Gastroesophageal sphincter (tissue), 4 donors: ENCODE measurements around the gene RBM17. TPM values are rescaled to one million over a fixed set of nuclear protein-coding genes. Genes with fewer than 3 reads are reported as not detected.
A peak's percentile ranks its signal among the peaks of the same experiment; 100 is the strongest.

Source experiments
- ATAC-seq: fragments of 150-250 bp; one replicate; pipeline ENCODE4 v1.9.1; 2016; ENCODE audit warnings: mild to moderate bottlenecking, moderate library complexity
- H3K27ac ChIP-seq, 4 donors: fragments of 200-600 bp; sonication (generic) in 3 of 4; 1 replicate in 3 of 4; 2 replicates in 1 of 4; pipeline ENCODE4 v1.5.1; 2016 to 2019
- H3K27me3 ChIP-seq: fragments of 200-600 bp; sonication (generic); one replicate; pipeline ENCODE4 v1.5.1; 2019
- H3K36me3 ChIP-seq, 2 donors: fragments of 200-600 bp; sonication (generic); one replicate each; pipeline ENCODE4 v1.5.1; 2019; ENCODE audit warnings: control low read depth in 1 of 2
- H3K4me1 ChIP-seq, 3 donors: fragments of 200-600 bp; sonication (generic); 1 replicate in 2 of 3; 2 replicates in 1 of 3; pipeline ENCODE4 v1.5.1; 2016 to 2019; ENCODE audit warnings: control low read depth in 2 of 3
- H3K4me3 ChIP-seq, 2 donors: fragments of 200-600 bp; sonication (generic); one replicate each; pipeline ENCODE4 v1.5.1; 2019; ENCODE audit warnings: mild to moderate bottlenecking in 1 of 2, moderate library complexity in 1 of 2
- H3K9me3 ChIP-seq, 3 donors: fragments of 200-600 bp; sonication (generic); one replicate each; pipeline ENCODE4 v1.5.1; 2017 to 2019; ENCODE audit warnings: control low read depth in 2 of 3
- CTCF ChIP-seq, 4 experiments: fragments of 200-600 bp in 2 of 4; fragments of 450-650 bp in 2 of 4; sonication (generic) in 1 of 4; IDR thresholded peaks; one replicate each; pipeline ENCODE4 v1.5.1; 2017 to 2019; ENCODE audit warnings: antibody characterized with exemption in 4 of 4, mild to moderate bottlenecking in 2 of 4, moderate library complexity in 2 of 4
- EP300 ChIP-seq: sonication (generic); formaldehyde crosslinking; IDR thresholded peaks from one replicate; pipeline ENCODE4 v1.6.1; 2017; ENCODE audit warnings: antibody characterized with exemption, mild to moderate bottlenecking
- POLR2A ChIP-seq, 2 donors: fragments of 450-650 bp; IDR thresholded peaks; one replicate each; pipeline ENCODE4 v1.6.1; 2017; ENCODE audit warnings: antibody characterized with exemption in 2 of 2, mild to moderate bottlenecking in 2 of 2, moderate library complexity in 1 of 2
- POLR2AphosphoS5 ChIP-seq: sonication (generic); formaldehyde crosslinking; IDR thresholded peaks from one replicate; pipeline ENCODE4 v1.6.1; 2017; ENCODE audit warnings: antibody characterized with exemption
- WGBS, 2 donors: methylation state at CpG; one replicate each; pipeline ENCODE4 v1.1.5; 2018; ENCODE audit warnings: low coverage in 1 of 2; 5-methylcytosine and 5-hydroxymethylcytosine counted together
- total RNA-seq, 4 donors: library from RNA; depleted of rRNA; stranded (reverse); fragments of >200 nt; gene quantifications; one replicate each; pipeline ENCODE4 v1.1.0, GENCODE V29; 2016

Gene RBM17
- total RNA-seq, 4 donors from 2014 or later, result 51.0 to 72.9 (median 66.7) TPM

DNA sequence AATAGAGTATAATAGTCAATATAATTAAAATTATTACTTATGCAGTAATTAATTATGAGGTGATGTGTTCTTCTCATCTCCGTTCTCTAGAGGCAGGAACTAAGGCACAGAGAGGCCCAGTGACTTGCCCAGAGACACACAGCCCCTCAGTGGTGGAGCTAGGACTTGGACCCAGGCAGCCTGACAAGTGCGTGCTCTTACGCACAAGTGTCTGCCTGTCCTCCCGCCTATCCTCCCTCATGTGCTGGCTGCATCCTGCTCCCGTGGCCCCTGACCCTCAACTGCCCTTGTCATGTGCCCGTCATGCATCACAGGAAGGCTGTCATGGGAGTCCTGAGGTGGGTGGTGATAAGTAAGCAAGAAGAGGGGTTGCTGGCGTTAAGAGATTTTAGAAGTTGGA is 41.0 kb upstream of the RBM17 start:
- no peaks in the 10 kb centered on the region for H3K9me3 ChIP-seq

GRCh38 chr10:6048281-6049030 is 40.4 kb upstream of the RBM17 start:
- no peaks in the 10 kb centered on the region for H3K27me3 ChIP-seq
- H3K4me1 ChIP-seq, result peaks cover 0 to 31% (median 3%) of the 10 kb centered on the region in 3 donors
- WGBS, 2 donors, result 95 to 98% methylated on average over 5 to 7 of the region's 7 CpGs
- no peak overlapping the region for H3K4me3 ChIP-seq
- H3K36me3 ChIP-seq, result no peaks in the 10 kb centered on the region
- TF ChIP-seq EP300, result no peak
- TF ChIP-seq CTCF (IDR thresholded peaks at IDR 0.05), result no peak
- TF ChIP-seq POLR2A (IDR thresholded peaks at IDR 0.05), result no peak
- no peak for TF ChIP-seq POLR2AphosphoS5
- ATAC-seq, result no peak
- no peak overlapping the region for H3K27ac ChIP-seq
- H3K9me3 ChIP-seq, result no peaks in the 10 kb centered on the region

More for the DNA sequence above, 41.0 kb upstream of the RBM17 start:
- no peaks in the 10 kb centered on the region for H3K27me3 ChIP-seq
- H3K4me1 ChIP-seq, result peaks cover 0 to 27% (median 3%) of the 10 kb centered on the region in 3 donors
- no peaks in the 10 kb centered on the region for H3K36me3 ChIP-seq
- TF ChIP-seq EP300 (no peak), CTCF (IDR thresholded peaks at IDR 0.05) (no peak), POLR2AphosphoS5 (no peak), POLR2A (IDR thresholded peaks at IDR 0.05) (no peak)
- ATAC-seq, result no peak
- H3K27ac ChIP-seq, result no peak overlapping the region
- WGBS, 2 donors, result 75 to 83% methylated on average over 4 to 7 of the region's 7 CpGs
- H3K4me3 ChIP-seq, result no peak overlapping the region

DNA sequence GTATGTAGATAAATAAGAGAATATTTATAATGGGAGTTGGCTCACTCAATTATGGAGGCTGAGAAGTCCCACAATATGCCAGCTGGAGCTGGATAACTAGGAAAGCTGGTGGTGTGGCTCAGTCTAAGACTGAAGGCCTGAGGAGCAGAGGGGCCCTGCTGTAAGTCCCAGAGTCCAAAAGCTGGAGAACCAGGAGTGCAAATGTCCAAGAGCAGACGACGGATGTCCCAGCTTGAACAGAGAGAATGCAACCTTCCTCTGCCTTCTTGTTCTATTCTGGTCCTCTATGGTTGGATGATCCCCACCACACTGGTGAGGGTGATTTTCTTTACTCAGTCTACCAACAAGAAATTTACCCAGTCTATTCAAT is 39.8 kb upstream of the RBM17 start:
- Histone ChIP-seq H3K36me3 (no peaks in the 10 kb centered on the region), H3K4me1 (peaks cover 0 to 36% (median 3%) of the 10 kb centered on the region in 3 donors), H3K27me3 (peaks cover 5% of the 10 kb centered on the region), H3K27ac (no peak overlapping the region), H3K9me3 (no peaks in the 10 kb centered on the region), H3K4me3 (no peak overlapping the region)
- TF ChIP-seq EP300 (no peak), POLR2AphosphoS5 (no peak), POLR2A (IDR thresholded peaks at IDR 0.05) (no peak), CTCF (IDR thresholded peaks at IDR 0.05) (no peak)
- no peak for ATAC-seq
- 94 to 100% methylated on average over 2 of the region's 2 CpGs for WGBS, 2 donors

- Histone ChIP-seq H3K9me3 (no peaks in the 10 kb centered on the region), H3K36me3 (no peaks in the 10 kb centered on the region), H3K27me3 (peaks cover 6% of the 10 kb centered on the region), H3K4me1 (peaks cover 0 to 36% (median 3%) of the 10 kb centered on the region in 3 donors), H3K4me3 (peak overlapping the region; percentile 12 to 44), H3K27ac (peak overlapping the region in 3 of 4 donors; percentile 60 to 75 (median 67))
- 8 to 11% methylated on average over 7 to 16 of the region's 18 CpGs for WGBS, 2 donors
- TF ChIP-seq POLR2A (IDR thresholded peaks at IDR 0.05), result no peak
- TF ChIP-seq CTCF (IDR thresholded peaks at IDR 0.05), result peak in 2 of 4 experiments; percentile 29 to 47
- ATAC-seq, result peak; percentile 82
Observed at GRCh38 chr10:6050801-6051445, 37.9 kb upstream of the RBM17 start.
